Sigmoid colon (tissue), 7 donors: ENCODE measurements around the gene DAPK3. TPM values are rescaled to one million over a fixed set of nuclear protein-coding genes. Genes with fewer than 3 reads are reported as not detected.

ENCODE experiments used
- DNase-seq: peaks from one replicate; pipeline ENCODE4 v3.0.0-alpha.2; 2019
- H3K27ac ChIP-seq, 4 donors: fragments of 200-600 bp; sonication (generic); one replicate each; pipeline ENCODE4 v1.5.1; 2016 to 2019; ENCODE audit warnings: mild to moderate bottlenecking in 1 of 4
- H3K27me3 ChIP-seq, 3 donors: fragments of 200-600 bp; sonication (generic); one replicate each; pipeline ENCODE4 v1.5.1; 2019; ENCODE audit warnings: mild to moderate bottlenecking in 1 of 3
- H3K36me3 ChIP-seq, 4 donors: fragments of 200-600 bp; sonication (generic); one replicate each; pipeline ENCODE4 v1.5.1; 2016 to 2019
- H3K4me1 ChIP-seq, 4 donors: fragments of 200-600 bp; sonication (generic); one replicate each; pipeline ENCODE4 v1.5.1; 2017 to 2019
- H3K4me3 ChIP-seq, 4 donors: fragments of 200-600 bp; sonication (generic); one replicate each; pipeline ENCODE4 v1.5.1; 2017 to 2019; ENCODE audit warnings: mild to moderate bottlenecking in 2 of 4, moderate library complexity in 1 of 4
- H3K9me3 ChIP-seq, 4 donors: fragments of 200-600 bp in 3 of 4; sonication (generic) in 3 of 4; one replicate each; pipeline versions ENCODE4 v1.5.1 to v1.6.1; 2013 to 2019
- EP300 ChIP-seq, 4 donors: sonication (generic); formaldehyde crosslinking; IDR thresholded peaks; one replicate each; pipeline ENCODE4 v1.6.1; 2017; ENCODE audit warnings: antibody characterized with exemption in 4 of 4
- POLR2A ChIP-seq, 2 donors: fragments of 450-650 bp; IDR thresholded peaks; one replicate each; pipeline ENCODE4 v1.6.1; 2016; ENCODE audit warnings: antibody characterized with exemption in 2 of 2, mild to moderate bottlenecking in 2 of 2, moderate library complexity in 2 of 2
- POLR2AphosphoS5 ChIP-seq, 4 donors: sonication (generic); formaldehyde crosslinking; IDR thresholded peaks; one replicate each; pipeline ENCODE4 v1.6.1; 2017; ENCODE audit warnings: antibody characterized with exemption in 4 of 4
- WGBS, 2 donors: extraction: QIAGEN DNeasy Blood & Tissue Kit; methylation state at CpG; one replicate each; pipeline ENCODE4 v1.1.7; 2013; 5-methylcytosine and 5-hydroxymethylcytosine counted together
- intact Hi-C: fragments of 100-400 bp; cut with DNase I; formaldehyde crosslinking; loops from one replicate; pipeline ENCODE4 v1.15.1; 2023
- polyA plus RNA-seq, 3 donors: library from polyadenylated mRNA; stranded (reverse); fragments of 200-250 nt; gene quantifications; one replicate each; pipeline ENCODE4 v1.2.3, GENCODE V29; 2013
- total RNA-seq, 4 donors: library from RNA; depleted of rRNA; stranded (reverse); fragments of >200 nt; gene quantifications; one replicate each; pipeline ENCODE4 v1.1.0, GENCODE V29; 2016
- TF ChIP-seq, protein P1 (sequence below), 4 experiments: fragments of 450-650 bp in 3 of 4; fragments of 200-600 bp in 1 of 4; IDR thresholded peaks; one replicate each; pipeline ENCODE4 v1.5.1; 2016 to 2019; ENCODE audit warnings: antibody characterized with exemption in 4 of 4, mild to moderate bottlenecking in 3 of 4, moderate library complexity in 2 of 4
- donor health status: healthy with polysubstance abuse.
- donor health status: Bipolar disorder and iron deficiency.
- donor health status: healthy.

DAPK3 gene
- total RNA-seq (100 to 1,000 TPM in 3 of 4 donors, 10 to 100 TPM in 1; 91.3 to 167 (median 125) TPM), polyA plus RNA-seq (10 to 100 TPM; 38.4 to 66.8 (median 52.9) TPM)

DNA sequence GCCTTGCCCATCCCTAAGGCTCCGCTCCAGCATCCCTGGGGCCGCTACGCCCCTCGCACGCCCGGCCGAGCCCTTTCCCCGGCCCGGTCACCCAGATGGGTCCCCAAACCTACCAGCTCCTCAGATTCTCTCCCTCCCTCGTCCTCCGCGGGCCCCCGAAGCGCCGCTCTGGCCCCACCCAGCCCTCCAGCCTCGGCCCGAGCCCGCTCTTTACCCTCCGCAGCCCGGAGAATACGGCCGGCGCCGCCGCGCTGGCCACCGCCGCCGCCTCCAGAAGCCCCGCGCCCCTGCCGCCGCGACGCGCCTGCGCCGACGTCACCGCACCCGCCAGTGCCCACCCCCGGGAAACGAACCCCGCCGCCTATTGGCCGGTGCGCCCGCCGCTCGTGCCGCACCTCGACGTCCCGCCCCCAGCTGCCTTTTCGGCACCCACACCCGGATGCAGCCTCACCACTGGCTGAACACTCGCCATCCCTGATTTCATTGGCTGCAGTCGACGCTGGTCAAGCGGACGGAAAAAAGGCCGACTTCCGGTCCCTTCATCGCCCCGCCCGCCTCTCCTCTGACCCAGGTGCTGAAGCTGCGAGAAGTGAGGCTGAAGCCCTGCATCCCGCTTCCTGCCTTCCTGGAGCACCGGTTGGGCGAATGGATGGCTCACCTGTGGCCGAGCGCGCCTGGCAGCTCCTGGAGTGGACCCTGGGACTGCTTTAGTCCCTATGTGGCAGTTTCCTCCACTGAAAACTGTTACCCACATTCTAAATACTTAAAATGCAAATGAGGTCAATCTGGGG lies at the start of gene DAPK3:
Gene DAPK3, minus strand, starts transcription at position 292 of the 791 bp plus-strand sequence. CDS start 1,364 bp downstream, outside the sequence.
- Histone ChIP-seq H3K36me3 (peaks cover 4 to 35% (median 10%) of the 10 kb centered on the region in 4 donors), H3K27me3 (no peaks in the 10 kb centered on the region), H3K4me3 (peak within 1 kb of the TSS; percentile 95 to 100 (median 98)), H3K9me3 (no peaks in the 10 kb centered on the region), H3K27ac (peak within 1 kb of the TSS; percentile 100), H3K4me1 (peaks cover 0 to 48% (median 42%) of the 10 kb centered on the region in 4 donors)
- peak; percentile 99 for DNase-seq
- TF ChIP-seq POLR2A (IDR thresholded peaks at IDR 0.05) (peak; percentile 80 to 93), POLR2AphosphoS5 (IDR thresholded peaks at IDR 0.05) (peak; percentile 75 to 97 (median 90)), EP300 (IDR thresholded peaks at IDR 0.05) (no peak)
- intact Hi-C loops = loop anchor here (2.0 to 5.0 kb wide), 2 partner anchors 14 to 209 kb away; partner anchors contain the start of genes APBA3, EEF2 and MRPL54
- WGBS, 2 donors = 1% methylated on average over 73 of the region's 73 CpGs

- Histone ChIP-seq H3K9me3 (no peaks in the 10 kb centered on the region), H3K4me1 (peaks cover 0 to 57% (median 48%) of the 10 kb centered on the region in 4 donors), H3K27me3 (no peaks in the 10 kb centered on the region), H3K36me3 (peaks cover 0 to 23% (median 6%) of the 10 kb centered on the region in 4 donors), H3K27ac (peak overlapping the region; percentile 12 to 86 (median 81)), H3K4me3 (no peak overlapping the region)
- WGBS, 2 donors = 74 to 84% methylated on average over 17 of the region's 17 CpGs
- DNase-seq = peak; percentile 68
- intact Hi-C loops = no loop called here
- TF ChIP-seq, protein P1, sequence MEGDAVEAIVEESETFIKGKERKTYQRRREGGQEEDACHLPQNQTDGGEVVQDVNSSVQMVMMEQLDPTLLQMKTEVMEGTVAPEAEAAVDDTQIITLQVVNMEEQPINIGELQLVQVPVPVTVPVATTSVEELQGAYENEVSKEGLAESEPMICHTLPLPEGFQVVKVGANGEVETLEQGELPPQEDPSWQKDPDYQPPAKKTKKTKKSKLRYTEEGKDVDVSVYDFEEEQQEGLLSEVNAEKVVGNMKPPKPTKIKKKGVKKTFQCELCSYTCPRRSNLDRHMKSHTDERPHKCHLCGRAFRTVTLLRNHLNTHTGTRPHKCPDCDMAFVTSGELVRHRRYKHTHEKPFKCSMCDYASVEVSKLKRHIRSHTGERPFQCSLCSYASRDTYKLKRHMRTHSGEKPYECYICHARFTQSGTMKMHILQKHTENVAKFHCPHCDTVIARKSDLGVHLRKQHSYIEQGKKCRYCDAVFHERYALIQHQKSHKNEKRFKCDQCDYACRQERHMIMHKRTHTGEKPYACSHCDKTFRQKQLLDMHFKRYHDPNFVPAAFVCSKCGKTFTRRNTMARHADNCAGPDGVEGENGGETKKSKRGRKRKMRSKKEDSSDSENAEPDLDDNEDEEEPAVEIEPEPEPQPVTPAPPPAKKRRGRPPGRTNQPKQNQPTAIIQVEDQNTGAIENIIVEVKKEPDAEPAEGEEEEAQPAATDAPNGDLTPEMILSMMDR (IDR thresholded peaks at IDR 0.05) = no peak
- TF ChIP-seq POLR2A (IDR thresholded peaks at IDR 0.05) = no peak
- peak in 2 of 4 donors; percentile 40 to 48 for TF ChIP-seq POLR2AphosphoS5 (IDR thresholded peaks at IDR 0.05)
- no peak for TF ChIP-seq EP300 (IDR thresholded peaks at IDR 0.05)
Observed at GRCh38 chr19:4019578-4019977, 48.7 kb upstream of the DAPK3 start.

- H3K27ac ChIP-seq = peak overlapping the region; percentile 12 to 86 (median 81)
- intact Hi-C loops = no loop called here
- H3K4me1 ChIP-seq = peaks cover 0 to 64% (median 54%) of the 10 kb centered on the region in 4 donors
- TF ChIP-seq POLR2A (IDR thresholded peaks at IDR 0.05) = no peak
- TF ChIP-seq POLR2AphosphoS5 (IDR thresholded peaks at IDR 0.05) = no peak
- TF ChIP-seq, protein P1 (IDR thresholded peaks at IDR 0.05) = no peak
- TF ChIP-seq EP300 (IDR thresholded peaks at IDR 0.05) = no peak
- 93% methylated on average over 19 of the region's 19 CpGs for WGBS, 2 donors
- H3K9me3 ChIP-seq = no peaks in the 10 kb centered on the region
- no peak overlapping the region for H3K4me3 ChIP-seq
- peaks cover 0 to 23% (median under 1%) of the 10 kb centered on the region in 4 donors for H3K36me3 ChIP-seq
- no peaks in the 10 kb centered on the region for H3K27me3 ChIP-seq
- DNase-seq = no peak
Observed at GRCh38 chr19:4018775-4019504, 48.0 kb upstream of the DAPK3 start.

DNA sequence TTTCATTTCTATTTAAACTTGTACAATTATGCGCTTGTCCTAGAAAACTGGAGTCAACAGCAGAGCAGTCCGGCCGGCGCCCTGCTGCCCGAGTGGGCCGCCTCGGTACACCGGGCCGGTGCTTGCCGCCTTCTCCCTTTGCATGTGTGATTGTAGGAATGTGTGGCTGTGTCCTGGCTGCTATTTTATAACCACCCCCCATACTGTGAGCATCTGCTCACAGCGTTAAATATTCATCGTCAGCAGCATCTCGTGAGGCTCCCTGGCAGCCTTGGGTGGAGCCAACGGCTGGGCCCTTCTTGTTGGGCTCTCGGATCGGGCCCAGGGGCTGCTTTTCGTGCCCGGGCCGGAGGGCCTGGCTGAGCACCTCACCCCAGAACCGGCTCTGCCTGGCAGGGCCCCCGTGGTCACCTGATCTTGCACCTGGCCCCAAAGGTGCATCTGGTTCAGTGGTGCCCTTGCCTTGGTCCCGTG lies 47.3 kb upstream of the DAPK3 start:
- Histone ChIP-seq H3K27ac (peak overlapping the region in 3 of 4 donors; percentile 80 to 86 (median 82)), H3K4me1 (peaks cover 0 to 71% (median 62%) of the 10 kb centered on the region in 4 donors), H3K4me3 (no peak overlapping the region), H3K36me3 (peaks cover 7 to 23% (median 8%) of the 10 kb centered on the region in 4 donors), H3K9me3 (no peaks in the 10 kb centered on the region), H3K27me3 (no peaks in the 10 kb centered on the region)
- TF ChIP-seq POLR2A (IDR thresholded peaks at IDR 0.05) = no peak
- no peak for TF ChIP-seq EP300 (IDR thresholded peaks at IDR 0.05)
- TF ChIP-seq, protein P1 (IDR thresholded peaks at IDR 0.05) = no peak
- TF ChIP-seq POLR2AphosphoS5 (IDR thresholded peaks at IDR 0.05) = no peak
- intact Hi-C loops = no loop called here
- no peak for DNase-seq
- WGBS, 2 donors = 89 to 92% methylated on average over 22 of the region's 22 CpGs
